Stimulated activated CD8-positive, alpha-beta memory T cell treated with anti-CD3 and anti-CD28 coated beads, Interleukin-4, amount 100 ng/mL, for 4 hours (primary cell): ENCODE data around the gene FERD3L.
"Not testable (repeated sequence)": the region's sequence is repeated elsewhere in the genome, so short reads cannot be mapped to it uniquely, and the experiment has no call there.

Experiments
- DNase-seq, 2 donors: peaks; one replicate each; pipeline ENCODE4 v3.0.0-alpha.2; 2020; ENCODE audit warnings: low read depth in 2 of 2, low spot score in 1 of 2

Gene FERD3L, protein sequence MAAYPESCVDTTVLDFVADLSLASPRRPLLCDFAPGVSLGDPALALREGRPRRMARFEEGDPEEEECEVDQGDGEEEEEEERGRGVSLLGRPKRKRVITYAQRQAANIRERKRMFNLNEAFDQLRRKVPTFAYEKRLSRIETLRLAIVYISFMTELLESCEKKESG

DNA sequence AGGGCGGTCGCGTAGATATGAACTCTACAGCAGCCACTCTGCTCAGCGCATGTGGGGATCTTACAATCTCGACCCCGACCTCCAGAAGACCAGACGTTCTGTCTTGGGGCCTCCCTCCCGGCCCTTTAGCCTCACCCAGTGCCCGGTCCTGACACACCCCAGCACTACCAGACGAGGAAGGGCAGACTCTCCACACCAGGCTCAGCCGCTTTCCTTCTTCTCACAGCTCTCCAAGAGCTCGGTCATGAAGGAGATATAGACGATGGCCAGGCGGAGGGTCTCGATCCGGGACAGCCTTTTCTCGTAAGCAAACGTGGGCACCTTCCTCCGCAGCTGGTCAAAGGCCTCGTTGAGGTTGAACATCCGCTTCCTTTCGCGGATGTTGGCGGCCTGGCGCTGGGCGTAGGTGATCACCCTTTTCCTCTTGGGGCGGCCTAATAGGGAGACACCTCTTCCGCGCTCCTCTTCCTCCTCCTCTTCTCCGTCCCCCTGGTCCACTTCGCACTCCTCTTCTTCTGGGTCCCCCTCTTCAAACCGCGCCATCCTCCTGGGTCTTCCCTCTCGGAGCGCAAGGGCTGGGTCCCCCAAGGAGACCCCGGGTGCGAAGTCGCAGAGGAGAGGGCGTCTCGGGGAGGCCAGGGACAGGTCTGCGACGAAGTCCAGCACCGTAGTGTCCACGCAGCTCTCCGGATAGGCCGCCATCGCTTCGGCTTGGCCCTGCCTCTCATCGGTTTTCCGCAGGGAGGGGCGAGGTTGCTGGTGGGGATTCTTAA, at the start of gene FERD3L:
Gene FERD3L (minus strand): TSS at position 761 of the 773 bp plus-strand sequence. CDS start 59 bp downstream, at position 702.
- DNase-seq = no peak

DNA sequence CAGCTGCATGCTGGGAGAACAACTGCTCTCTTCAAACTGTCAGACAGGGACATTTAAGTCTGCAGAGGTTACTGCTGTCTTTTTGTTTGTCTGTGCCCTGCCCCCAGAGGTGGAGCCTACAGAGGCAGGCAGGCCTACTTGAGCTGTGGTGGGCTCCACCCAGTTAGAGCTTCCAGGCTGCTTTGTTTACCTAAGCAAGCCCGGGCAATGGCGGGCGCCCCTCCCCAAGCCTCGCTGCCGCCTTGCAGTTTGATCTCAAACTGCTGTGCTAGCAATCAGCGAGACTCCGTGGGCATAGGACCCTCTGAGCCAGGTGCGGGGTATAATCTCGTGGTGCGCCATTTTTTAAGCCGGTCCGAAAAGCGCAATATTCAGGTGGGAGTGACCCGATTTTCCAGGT, 49.2 kb upstream of the FERD3L start:
- not testable (repeated sequence) for DNase-seq

DNA sequence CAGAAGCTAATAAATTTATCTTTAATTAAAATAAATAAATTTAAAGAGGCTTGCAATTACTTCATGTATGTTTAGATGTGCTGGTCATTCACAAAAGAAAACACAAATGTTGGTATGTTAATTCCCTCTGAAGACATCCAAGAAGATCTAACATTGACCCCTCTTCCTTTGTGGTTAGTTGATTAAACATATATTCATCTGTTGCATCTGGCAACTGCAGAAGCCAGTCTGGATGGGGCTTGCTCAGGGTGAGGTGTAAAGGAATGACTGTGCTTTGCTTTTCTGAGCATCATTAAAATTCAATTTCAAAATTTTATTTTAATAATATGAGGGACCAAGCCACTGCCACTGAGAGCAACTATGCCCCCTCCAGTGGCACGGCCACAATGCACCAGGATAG, 36.4 kb upstream of the FERD3L start:
- DNase-seq = no peak

DNA sequence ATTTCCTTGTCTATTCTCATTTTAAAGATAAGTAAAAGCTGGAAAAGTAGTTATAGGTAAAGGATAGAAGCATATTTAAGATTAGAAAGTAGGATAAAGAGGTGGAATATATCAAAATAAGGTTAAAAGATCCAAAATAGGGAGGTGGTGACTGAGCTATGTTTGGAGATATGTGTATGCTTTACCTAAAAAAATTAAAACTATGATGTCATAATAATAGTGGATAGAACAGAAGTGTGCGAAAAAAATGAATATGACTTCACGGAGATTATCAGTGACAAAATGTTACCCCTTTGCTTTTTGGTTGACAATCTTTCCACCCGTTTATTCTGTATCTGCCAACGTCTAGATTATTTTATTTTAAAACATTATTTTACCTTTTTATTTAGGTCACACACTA, 33.4 kb upstream of the FERD3L start:
- DNase-seq = no peak

DNA sequence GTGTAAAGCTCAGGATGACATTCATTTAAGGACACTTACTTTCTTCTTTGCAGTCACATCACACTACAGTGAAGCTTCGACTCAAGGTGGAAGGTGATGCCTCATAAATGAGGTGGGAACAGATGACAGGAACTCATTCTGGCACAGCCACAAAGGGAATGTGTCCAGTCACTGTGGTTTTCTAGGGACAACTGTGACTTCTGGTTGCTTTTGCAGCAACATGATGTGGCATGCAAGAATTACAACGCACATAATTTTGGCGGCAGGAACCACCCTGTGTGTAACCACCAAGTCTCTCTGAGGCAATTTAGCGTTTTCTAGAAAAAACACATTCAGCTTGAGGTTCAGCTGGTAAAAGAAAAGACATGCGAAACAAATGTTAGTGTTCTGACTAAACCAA, 32.0 kb upstream of the FERD3L start:
- no peak for DNase-seq

DNA sequence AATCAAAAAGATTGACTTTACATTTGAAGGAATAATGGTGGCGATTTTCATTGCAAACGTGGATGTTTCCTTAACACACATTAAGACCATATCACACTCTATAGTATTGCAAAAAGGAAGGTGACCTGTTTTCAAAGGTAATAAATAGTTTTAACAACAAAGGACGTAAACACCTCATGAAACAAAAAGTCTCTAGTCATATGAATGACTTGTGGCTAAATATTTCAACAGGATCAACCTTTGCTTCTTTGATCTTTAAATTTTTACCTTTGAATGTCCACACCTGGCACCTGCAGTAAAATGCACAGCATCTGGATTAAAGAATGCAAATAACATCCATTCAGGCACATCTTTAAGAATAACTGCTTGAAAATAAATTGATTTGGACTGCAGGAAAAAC, 30.0 kb upstream of the FERD3L start:
- no peak for DNase-seq

DNA sequence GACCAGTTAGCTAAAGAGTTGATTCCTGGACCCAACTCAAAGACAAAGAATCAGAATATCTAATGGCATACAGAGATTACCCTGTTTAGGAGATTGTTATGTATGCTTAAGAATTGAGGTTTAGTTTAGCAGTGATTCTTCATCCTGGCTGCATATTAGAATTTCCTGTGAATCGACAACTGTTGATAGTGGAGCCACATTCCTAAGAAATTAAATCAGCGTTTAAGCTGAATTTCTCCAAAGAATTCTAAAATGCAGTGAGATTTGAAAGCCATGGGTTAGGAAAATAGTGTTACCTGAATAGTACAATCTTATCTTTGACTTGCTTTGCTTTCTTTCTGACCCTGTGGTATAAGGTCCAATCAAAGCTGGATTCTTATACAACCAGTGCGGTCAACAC, 16.4 kb upstream of the FERD3L start:
- DNase-seq = no peak

DNA sequence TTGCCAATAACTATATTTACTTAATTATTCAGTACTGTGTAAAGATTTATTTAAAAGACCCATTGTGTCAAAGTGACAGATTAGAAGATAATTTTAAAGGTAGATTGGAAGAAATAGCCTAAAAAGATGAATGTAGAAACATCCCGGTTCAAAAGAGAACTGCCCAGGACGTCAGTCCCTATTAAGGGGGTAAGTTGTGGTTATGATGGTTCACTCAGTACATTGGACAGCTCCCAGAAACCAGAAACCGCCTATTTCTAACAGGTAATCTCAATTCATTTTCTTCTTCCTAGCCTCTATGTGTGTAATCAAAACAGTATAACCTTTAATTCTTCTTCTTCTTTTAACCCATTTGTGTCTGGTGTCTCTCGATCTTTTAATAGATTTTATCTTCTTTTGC, 1.5 kb upstream of the FERD3L start:
- no peak for DNase-seq

DNA sequence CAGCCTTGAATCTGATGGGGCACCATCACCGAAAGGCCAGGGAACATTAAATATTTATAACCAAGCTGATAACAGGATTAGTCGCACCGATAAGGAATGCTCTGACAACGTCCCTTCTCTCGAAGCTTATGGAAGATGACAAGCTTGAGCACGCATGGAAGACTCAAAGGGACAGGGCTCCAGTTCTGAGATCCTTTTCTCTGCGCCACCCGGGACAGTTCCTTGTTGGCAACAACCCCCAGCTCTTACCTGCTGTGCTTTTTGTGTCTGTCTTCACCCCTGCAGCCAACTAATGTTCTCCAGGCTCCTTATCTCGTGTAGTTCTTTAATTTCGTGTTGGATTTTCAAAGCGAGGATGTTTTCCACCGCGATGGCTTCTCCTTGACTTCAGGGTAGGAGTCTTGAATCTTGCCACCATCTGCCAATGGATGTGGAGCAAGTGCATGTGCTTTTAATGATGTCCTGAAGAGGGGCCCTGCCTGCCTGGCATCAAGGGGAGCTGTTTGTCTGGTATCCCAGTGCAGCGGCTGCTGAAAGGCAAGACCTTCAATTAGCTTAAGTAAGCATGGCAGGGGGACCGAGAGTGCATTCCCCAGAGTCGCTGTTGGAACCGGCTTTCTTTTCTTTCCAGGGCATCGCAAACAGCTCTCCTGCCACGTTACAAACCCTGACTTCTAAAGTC, 354 bp upstream of the FERD3L start:
- no peak for DNase-seq

DNA sequence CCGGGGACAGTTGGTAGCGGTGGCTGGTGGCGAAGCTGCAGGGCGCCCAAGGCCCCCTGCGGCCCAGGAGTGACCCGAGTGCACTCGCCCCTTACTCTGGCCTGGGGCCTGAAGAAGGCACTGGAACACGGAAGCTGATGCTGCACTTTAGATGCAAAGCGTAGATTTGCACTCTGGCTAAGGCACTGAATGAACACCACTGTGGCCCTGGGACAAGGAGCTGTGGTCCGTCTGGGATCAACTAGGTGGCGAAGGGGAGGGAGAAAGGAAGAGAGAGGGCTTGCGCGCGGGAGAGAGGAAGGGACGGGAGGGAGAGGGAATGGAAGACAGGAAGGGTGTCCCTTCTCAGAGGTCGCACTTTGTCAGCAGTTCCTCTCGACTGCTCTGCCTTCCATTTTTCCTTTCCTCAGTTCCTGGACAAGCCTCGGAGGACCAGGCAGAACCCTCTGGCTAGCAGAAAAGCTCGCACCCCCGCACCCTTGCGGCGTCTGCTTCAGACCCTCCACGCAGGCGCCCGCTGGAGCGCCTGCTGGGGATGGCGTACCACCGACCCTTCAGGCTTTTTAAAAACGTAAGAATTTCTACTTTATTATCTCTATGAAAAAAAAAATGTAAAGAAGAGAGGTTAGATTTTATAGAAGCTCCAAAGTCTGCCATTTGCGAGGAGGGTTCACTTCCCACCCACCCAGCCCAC, 1.2 kb downstream of the FERD3L start:
- no peak for DNase-seq

DNA sequence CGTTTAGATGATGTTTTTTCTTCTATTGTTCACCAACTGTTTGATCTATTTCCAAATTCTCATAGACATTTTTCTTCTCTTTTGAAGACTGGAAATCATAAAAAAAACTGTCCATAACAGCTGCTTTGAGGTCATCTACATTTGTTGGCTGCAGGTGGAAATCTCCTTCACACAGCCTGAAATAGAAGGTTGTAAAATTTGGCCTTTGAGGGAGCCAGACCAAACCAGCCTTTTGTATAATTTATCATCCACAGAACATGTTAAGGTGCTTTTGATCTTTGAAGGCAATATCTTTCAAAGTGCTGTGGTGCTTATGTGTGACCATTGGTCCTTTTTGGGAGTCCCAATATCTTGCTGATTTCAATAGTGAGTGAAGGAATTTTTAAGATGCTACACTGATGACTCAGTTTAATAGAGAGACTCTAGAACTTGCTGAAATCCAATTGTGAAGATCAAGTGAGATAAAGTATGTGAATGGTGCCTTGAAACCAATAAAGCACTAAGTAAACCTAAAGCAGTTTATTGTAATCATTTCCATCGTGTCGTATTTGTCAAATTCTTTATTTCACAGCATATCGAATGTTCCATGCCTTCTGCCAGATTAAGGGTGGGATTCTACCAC, 5.4 kb downstream of the FERD3L start:
- no peak for DNase-seq

DNA sequence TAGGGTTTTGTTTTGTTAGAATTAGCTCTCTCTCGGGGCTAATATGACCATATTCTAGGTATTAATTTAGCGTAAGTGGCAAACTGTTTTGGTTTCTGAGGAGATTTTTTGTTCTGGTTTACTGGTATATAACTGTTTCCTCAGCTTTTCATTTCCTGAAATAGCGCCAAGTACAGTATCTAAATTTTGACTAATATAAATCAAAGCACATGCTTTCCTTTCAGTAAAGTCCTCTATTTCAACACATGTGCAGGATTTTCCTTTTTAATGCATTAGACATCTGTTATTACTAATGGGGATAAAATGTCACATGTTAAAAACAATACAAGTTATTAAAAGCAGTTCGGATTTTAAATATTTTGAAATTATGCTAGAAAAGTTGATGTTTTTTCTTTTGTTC, 11.3 kb downstream of the FERD3L start:
- DNase-seq = no peak

DNA sequence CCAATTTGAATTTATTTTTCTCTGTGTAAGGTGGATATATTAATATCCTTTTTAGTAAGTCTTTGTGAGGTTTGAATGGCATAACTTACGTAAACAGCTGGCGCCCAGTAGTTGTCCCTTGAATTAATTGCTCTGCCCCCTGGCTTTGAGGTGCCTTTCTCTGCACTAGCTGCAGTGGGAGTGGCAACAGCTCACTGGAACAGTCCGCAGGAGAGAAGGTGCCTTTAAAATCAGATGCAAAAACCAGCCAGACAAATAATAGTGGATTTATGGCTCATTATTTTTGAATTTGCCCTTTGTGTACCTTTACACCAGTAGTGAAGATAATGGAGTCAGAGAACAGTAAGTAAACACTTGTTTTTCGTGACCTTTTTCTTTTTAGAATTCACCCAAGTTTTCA, 11.8 kb downstream of the FERD3L start:
- no peak for DNase-seq

DNA sequence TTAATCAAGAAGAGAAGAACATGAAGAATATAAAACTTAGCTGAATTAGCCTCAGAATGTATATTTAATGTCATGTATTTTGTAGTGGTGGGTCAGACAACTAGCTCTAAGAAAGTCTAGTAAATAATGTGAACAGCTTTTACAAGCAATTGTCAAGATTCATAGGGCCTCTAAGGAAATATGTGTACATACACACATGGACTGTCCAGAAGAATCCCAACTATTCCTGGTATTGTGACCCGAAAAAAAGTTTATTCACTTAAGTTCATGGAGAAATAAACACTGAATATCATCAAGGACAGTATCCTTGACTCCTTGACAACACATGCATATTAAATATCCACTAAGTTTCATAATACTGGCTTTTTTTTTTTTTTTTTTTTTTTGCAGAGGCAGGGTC, 16.4 kb downstream of the FERD3L start:
- DNase-seq = no peak

DNA sequence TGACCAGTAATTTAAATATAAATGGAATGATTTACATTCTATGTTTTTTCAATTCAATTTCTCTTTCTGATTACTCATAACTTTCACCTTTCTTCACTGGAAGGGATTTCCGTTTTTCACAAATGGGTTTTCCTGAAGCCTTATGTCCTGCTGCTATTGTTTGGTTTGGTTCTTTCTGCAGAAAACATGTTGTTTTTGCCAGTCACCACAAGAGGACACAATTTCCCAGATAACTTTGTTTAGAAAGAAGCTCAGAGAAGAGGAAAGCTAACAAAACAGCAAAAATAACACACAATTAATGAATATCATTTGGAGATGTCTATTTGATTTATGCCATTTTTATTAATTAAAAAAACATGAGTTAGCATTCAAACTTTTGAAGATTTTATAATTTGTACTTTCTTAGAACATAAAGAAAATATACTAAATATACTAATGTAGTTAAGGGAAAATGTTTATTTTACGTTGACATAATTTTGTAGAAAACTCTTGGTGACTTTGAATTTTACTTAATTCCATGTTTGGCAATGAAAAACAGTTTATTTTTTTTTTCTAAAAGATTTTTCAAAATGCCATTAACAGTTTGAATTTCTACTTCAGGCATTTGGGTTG, 23.1 kb downstream of the FERD3L start:
- no peak for DNase-seq

DNA sequence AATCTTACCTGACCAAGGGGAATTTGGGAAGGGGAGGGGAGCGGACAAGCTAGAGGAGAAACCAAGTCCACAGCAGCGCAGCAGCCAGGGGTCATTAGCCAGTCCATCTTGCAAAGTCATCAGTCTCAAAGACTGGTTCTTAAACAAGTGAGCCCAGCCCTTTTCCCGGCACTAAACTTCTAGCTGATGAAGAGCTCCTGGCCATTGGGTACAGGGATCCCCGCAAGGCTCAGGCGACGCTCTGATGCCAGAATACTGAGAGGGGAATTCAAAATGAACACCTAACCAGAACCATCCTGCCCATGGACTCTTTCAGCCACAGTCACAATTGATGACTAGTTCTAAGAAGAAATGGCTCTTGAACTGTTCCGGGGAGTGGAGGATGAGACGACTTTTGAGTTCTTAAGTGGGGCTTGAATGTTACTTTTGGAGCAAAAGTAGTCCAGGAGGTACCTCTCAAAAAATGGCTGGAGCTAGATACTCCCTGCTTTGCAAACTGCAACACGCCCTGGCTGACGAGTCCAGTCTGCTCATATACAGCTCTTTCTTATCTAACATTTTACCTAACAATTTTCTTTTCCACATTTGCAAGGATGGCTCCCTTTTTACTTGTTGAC, 25.2 kb downstream of the FERD3L start:
- no peak for DNase-seq

DNA sequence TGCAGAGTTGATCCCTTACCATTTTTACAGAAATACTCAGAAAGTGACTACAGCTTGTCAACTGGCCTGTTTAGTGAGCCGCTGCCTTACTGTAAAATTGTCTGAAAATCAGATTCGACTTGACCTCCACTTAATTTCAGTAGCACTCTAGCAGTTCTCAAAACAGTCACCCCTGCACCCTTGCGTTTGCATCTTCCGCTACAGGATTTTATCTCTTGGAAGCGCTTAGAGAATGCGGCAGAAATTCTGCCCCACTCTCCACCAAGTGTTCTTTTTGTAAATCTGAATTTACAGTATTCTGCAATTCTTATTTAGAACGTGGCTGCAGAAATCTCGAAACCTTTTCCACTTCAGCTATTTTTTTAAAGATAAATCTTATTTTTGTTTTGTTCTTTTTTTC, 25.8 kb downstream of the FERD3L start:
- DNase-seq = no peak

DNA sequence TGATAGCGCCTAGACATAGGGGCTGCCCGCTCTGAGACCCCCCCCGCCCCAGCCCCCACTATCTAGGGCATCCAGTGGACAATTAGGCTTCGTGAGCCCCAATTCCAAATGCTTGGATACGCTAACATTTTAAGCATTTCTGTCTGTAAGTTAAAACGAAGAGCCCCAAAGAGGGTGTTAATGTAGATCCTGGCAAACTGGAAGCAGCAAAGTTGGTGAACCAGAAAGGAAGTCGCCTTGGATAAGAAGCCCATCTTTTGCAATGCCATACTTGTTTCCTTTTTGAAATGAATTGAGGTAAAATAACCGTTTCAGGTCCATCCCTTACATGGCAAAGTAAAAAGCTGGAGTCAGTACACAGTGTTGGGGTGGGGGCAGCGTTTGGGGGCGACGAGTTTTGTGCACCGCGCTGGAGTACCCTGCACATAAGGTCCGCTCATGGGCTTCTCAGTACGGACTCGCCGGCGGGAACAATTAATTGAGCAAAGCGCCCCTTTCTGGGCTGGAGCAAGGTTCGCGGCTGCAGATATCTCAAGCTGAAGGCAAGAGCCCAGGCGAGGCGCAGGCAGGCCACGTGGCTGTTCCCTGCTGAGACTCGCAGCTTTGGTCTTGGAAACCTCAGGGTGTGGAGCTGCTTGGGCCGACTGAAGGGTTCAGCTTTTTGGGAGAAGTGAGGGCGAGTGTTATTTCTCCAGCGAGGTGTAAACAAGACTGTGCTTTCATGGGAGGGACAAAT, 26.4 kb downstream of the FERD3L start:
- DNase-seq = no peak

DNA sequence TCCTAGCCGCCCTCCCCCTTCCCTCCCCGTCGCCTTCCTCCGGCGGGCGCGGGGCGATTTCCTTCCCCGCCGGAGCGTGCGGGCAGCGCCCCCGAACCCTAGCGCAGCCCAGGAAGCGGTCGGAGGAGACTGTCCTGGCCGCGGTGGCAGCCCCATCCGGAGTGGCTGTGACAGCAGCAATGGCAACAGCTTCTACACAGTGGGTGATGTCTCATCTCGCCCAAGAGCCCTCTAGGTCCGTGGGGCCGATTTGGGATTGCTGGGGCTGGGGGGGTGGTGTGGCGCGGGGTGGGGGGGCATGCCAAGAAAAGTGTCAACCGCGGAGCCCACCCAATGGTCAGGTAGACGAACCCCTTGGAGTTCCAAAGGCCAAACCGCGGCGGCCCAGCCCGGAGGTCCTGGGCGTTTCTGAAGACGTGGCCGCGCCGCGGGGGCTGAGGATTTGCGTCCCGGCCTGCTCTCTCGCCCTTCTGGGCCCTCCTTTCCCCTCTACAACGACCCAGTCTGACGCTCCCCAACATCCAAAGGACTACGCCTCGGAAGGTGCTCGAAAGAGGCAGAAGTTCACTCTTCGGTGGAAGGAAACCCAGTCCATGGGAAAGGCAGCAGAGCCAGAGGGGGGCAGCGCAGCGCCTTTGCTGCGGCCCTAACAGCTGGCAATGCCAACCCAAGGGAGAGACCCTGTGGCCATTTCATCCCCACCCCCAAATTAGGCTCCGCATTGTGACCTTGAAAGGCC, 27.2 kb downstream of the FERD3L start:
- DNase-seq = no peak
